Measurements from ENCODE around the gene REEP6. TPM values are rescaled to one million over a fixed set of nuclear protein-coding genes. Genes with fewer than 3 reads are reported as not detected.

The REEP6 gene
- total and polyA plus RNA-seq, 2 donors (not counting 3 experiments of a cell fraction or from before 2014, with no cell fraction given): 1.3 to 1.5 TPM

GRCh38 chr19:1527650-1528309 lies 36.8 kb downstream of the REEP6 start:
- Histone ChIP-seq H3K27me3 (ENCODE audit: control insufficient read depth in 2 of 2, insufficient read depth in 2 of 2, low read length in 2 of 2) (peaks cover 9 to 12% of the 10 kb centered on the region in 2 experiments), H3K4me1 (ENCODE audit: control insufficient read depth, extremely low read depth, insufficient read depth, low read length) (no peaks in the 10 kb centered on the region), H3K4me2 (ENCODE audit: insufficient read depth, low read length) (no peak overlapping the region), H3K9me3 (replicated peaks; ENCODE audit: control insufficient read depth, insufficient read depth, low read length) (no peaks in the 10 kb centered on the region), H3K36me3 (ENCODE audit: control insufficient read depth in 2 of 2, extremely low read depth in 1 of 2, insufficient read depth in 2 of 2, low read length in 2 of 2) (no peaks in the 10 kb centered on the region), H3K9me1 (replicated peaks; ENCODE audit: control insufficient read depth, extremely low read depth, insufficient read depth, low read length) (no peaks in the 10 kb centered on the region), H3K4me3 (replicated peaks in 1 of 3; ENCODE audit: insufficient read depth in 1 of 3, low read depth in 1 of 3, low read length in 3 of 3) (no peak overlapping the region), H3K9ac (replicated peaks; ENCODE audit: extremely low read depth, insufficient read depth, low read length) (no peak overlapping the region), H3K27ac (ENCODE audit: insufficient read depth, low read depth, low read length) (no peak overlapping the region), H4K20me1 (replicated peaks; ENCODE audit: control insufficient read depth, extremely low read depth, insufficient read depth, low read length) (no peaks in the 10 kb centered on the region), H3K79me2 (ENCODE audit: control insufficient read depth, insufficient read depth, low read length) (no peaks in the 10 kb centered on the region), H2AFZ (ENCODE audit: low read depth, low read length) (no peak overlapping the region)
- dilution Hi-C loops (cut with MboI; ENCODE audit: extremely low pct_ligation_motif_present, low sequenced_read_pairs) (no loop called here), intact Hi-C loops (cut with micrococcal nuclease) (no loop called here)
- CTCF ChIA-PET: interaction anchor here (1.4 kb wide), 1 partner anchor 18 kb away, joined by 6 read pairs; no protein-coding TSS in a partner anchor
- no TSS peak for BruUV-seq (replicated peaks)
- DNase-seq (ENCODE audit: low read depth, low spot score) (no peak), FAIRE-seq (no peak)
- POLR2A ChIA-PET: interaction anchor here (0.6 kb wide), 1 partner anchor 347 kb away, joined by 7 read pairs; no protein-coding TSS in a partner anchor
- no peak for TF ChIP-seq EZH2 (IDR thresholded peaks at IDR 0.05; ENCODE audit: borderline replicate concordance, low read depth, low read length, severe bottlenecking)
- no peak for TF ChIP-seq MYC (IDR thresholded peaks at IDR 0.05; ENCODE audit: low read depth, low read length)
- TF ChIP-seq GATA2 (IDR thresholded peaks at IDR 0.05; ENCODE audit: insufficient read depth, insufficient read length, low read depth, low read length): no peak
- TF ChIP-seq POLR2AphosphoS5 (IDR thresholded peaks at IDR 0.05; ENCODE audit: insufficient read depth, low read depth, low read length): no peak
- no peak for TF ChIP-seq POLR2A (IDR thresholded peaks at IDR 0.05; ENCODE audit: low read depth, low read length)
- TF ChIP-seq, protein P1, sequence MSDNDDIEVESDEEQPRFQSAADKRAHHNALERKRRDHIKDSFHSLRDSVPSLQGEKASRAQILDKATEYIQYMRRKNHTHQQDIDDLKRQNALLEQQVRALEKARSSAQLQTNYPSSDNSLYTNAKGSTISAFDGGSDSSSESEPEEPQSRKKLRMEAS (IDR thresholded peaks at IDR 0.05; ENCODE audit: insufficient read depth, insufficient read length): no peak
- TF ChIP-seq, protein P2, sequence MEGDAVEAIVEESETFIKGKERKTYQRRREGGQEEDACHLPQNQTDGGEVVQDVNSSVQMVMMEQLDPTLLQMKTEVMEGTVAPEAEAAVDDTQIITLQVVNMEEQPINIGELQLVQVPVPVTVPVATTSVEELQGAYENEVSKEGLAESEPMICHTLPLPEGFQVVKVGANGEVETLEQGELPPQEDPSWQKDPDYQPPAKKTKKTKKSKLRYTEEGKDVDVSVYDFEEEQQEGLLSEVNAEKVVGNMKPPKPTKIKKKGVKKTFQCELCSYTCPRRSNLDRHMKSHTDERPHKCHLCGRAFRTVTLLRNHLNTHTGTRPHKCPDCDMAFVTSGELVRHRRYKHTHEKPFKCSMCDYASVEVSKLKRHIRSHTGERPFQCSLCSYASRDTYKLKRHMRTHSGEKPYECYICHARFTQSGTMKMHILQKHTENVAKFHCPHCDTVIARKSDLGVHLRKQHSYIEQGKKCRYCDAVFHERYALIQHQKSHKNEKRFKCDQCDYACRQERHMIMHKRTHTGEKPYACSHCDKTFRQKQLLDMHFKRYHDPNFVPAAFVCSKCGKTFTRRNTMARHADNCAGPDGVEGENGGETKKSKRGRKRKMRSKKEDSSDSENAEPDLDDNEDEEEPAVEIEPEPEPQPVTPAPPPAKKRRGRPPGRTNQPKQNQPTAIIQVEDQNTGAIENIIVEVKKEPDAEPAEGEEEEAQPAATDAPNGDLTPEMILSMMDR (IDR thresholded peaks at IDR 0.05; ENCODE audit: extremely low read depth in 1 of 2, insufficient read depth in 1 of 2, low read depth in 1 of 2, low read length in 2 of 2): no peak
- TF ChIP-seq JUN (IDR thresholded peaks at IDR 0.05; ENCODE audit: borderline replicate concordance, insufficient read depth, insufficient read length, low read depth): no peak
- no peak for TF ChIP-seq FOS (IDR thresholded peaks at IDR 0.05; ENCODE audit: borderline replicate concordance, insufficient read depth, low read length)
